Measurements from ENCODE around the gene ARID1B. TPM values are rescaled to one million over a fixed set of nuclear protein-coding genes. Genes with fewer than 3 reads are reported as not detected.

ARID1B gene
- total RNA-seq, 2 donors from 2014 or later: 74.0 to 110 TPM

DNA sequence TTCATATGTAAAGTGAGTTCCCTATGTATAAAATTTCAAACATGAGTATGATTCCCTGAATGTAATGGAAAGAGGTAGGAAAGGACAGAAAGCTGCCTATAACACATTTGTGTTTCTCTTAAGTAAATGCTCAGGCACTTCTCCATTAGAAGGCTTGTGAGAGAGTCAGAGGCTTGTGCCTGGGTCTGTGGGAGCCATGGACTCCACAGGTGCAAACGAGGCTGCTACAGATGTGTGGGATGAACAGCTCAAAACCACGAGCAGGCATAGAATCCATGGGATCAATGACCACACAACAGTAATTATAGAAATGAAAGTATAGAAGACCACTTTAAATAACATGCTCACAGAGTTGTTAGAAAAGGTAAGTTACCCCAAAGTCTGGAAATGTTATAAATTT lies 134.4 kb downstream of the ARID1B start:
- Mint-ChIP-seq H3K9me3 (no peaks in the 10 kb centered on the region), H3K4me1 (peaks cover 10% of the 10 kb centered on the region), H3K36me3 (ENCODE audit: low read depth) (peaks cover 12% of the 10 kb centered on the region), H3K27me3 (ENCODE audit: insufficient read depth) (no peaks in the 10 kb centered on the region), H3K27ac (no peak overlapping the region), H3K4me3 (no peak overlapping the region)
- TF ChIP-seq, protein P1, sequence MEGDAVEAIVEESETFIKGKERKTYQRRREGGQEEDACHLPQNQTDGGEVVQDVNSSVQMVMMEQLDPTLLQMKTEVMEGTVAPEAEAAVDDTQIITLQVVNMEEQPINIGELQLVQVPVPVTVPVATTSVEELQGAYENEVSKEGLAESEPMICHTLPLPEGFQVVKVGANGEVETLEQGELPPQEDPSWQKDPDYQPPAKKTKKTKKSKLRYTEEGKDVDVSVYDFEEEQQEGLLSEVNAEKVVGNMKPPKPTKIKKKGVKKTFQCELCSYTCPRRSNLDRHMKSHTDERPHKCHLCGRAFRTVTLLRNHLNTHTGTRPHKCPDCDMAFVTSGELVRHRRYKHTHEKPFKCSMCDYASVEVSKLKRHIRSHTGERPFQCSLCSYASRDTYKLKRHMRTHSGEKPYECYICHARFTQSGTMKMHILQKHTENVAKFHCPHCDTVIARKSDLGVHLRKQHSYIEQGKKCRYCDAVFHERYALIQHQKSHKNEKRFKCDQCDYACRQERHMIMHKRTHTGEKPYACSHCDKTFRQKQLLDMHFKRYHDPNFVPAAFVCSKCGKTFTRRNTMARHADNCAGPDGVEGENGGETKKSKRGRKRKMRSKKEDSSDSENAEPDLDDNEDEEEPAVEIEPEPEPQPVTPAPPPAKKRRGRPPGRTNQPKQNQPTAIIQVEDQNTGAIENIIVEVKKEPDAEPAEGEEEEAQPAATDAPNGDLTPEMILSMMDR (conservative IDR thresholded peaks at IDR 0.05): no peak
- WGBS, 2 experiments (ENCODE audit: insufficient coverage in 1 of 2, insufficient read length in 1 of 2): 70% methylated on average over 2 of the region's 2 CpGs; no CpG with 5 or more reads in 1 of the 2 experiments
- no peaks in the 10 kb centered on the region for H3K27me3 ChIP-seq (ENCODE audit: control insufficient read depth, insufficient read depth, low read length, poor library complexity, severe bottlenecking)
- no peaks in the 10 kb centered on the region for H3K36me3 ChIP-seq (ENCODE audit: control insufficient read depth, insufficient read depth, low read length)
- no peaks in the 10 kb centered on the region for H3K9me3 ChIP-seq (ENCODE audit: control insufficient read depth, low read length)
- no peak for DNase-seq
- no peak overlapping the region for H3K4me3 ChIP-seq (ENCODE audit: low read length)
- H3K4me1 ChIP-seq (ENCODE audit: control insufficient read depth, insufficient read depth, low read length): no peaks in the 10 kb centered on the region
- H3K9ac ChIP-seq (ENCODE audit: extremely low read depth, low read length, poor library complexity, severe bottlenecking): no peak overlapping the region
- no peak overlapping the region for H3K27ac ChIP-seq (ENCODE audit: low read depth, low read length)

DNA sequence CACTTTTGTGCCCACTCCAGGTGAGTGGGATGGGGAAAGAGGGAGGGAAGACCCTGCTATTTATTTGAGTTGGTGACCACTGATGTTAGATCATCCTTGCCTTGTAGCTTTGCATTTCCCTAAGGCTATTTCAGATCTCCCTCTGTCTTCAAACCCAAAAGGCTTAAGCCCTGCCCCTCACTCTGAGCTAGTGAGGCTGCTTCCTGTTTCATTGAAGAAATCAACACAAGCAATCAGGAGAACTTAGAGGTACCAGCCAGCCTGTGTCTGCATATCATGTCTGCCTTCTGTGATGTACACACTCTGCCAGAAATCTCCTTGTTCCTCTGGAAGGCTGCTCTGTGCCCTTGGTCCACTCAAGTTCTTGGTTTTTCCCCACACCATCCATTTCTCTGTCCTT lies 135.3 kb downstream of the ARID1B start:
- Histone ChIP-seq H3K27ac (ENCODE audit: low read depth, low read length) (no peak overlapping the region), H3K9me3 (ENCODE audit: control insufficient read depth, low read length) (no peaks in the 10 kb centered on the region), H3K27me3 (ENCODE audit: control insufficient read depth, insufficient read depth, low read length, poor library complexity, severe bottlenecking) (no peaks in the 10 kb centered on the region), H3K4me3 (ENCODE audit: low read length) (no peak overlapping the region), H3K4me1 (ENCODE audit: control insufficient read depth, insufficient read depth, low read length) (peaks cover 6% of the 10 kb centered on the region), H3K36me3 (ENCODE audit: control insufficient read depth, insufficient read depth, low read length) (no peaks in the 10 kb centered on the region), H3K9ac (ENCODE audit: extremely low read depth, low read length, poor library complexity, severe bottlenecking) (no peak overlapping the region)
- Mint-ChIP-seq H3K4me1 (peaks cover 17% of the 10 kb centered on the region), H3K36me3 (ENCODE audit: low read depth) (peaks cover 9% of the 10 kb centered on the region), H3K27me3 (ENCODE audit: insufficient read depth) (no peaks in the 10 kb centered on the region), H3K27ac (peak overlapping the region; percentile 54), H3K9me3 (no peaks in the 10 kb centered on the region), H3K4me3 (no peak overlapping the region)
- TF ChIP-seq, protein P1 (conservative IDR thresholded peaks at IDR 0.05): no peak
- no peak for DNase-seq

DNA sequence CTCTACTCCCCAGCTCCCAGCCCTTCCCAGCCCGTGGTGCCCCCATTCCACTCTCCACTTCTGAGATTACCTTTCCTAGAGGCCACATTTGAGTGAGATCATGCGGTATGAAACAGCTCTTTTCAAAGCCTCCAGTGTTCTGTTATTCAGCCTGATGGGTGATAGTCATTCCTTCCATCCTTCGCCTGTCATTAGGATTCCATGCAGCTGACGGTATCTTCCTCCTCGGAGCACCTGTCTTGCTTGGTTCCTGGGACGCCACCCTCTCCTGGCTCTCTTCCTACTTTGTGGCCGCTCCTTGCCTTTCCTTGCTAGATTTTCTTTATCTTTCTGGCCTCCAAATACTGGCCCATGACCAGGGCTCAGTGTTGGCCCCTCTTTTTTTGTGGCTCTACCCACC lies 137.0 kb downstream of the ARID1B start:
- WGBS, 2 experiments (ENCODE audit: insufficient coverage in 1 of 2, insufficient read length in 1 of 2): 94 to 98% methylated on average over 7 of the region's 7 CpGs
- Mint-ChIP-seq H3K36me3 (ENCODE audit: low read depth) (peaks cover 7% of the 10 kb centered on the region), H3K27me3 (ENCODE audit: insufficient read depth) (no peaks in the 10 kb centered on the region), H3K9me3 (no peaks in the 10 kb centered on the region), H3K4me1 (peaks cover 19% of the 10 kb centered on the region), H3K27ac (peak overlapping the region; percentile 16), H3K4me3 (no peak overlapping the region)
- no peaks in the 10 kb centered on the region for H3K9me3 ChIP-seq (ENCODE audit: control insufficient read depth, low read length)
- H3K27ac ChIP-seq (ENCODE audit: low read depth, low read length): no peak overlapping the region
- H3K36me3 ChIP-seq (ENCODE audit: control insufficient read depth, insufficient read depth, low read length): no peaks in the 10 kb centered on the region
- no peaks in the 10 kb centered on the region for H3K27me3 ChIP-seq (ENCODE audit: control insufficient read depth, insufficient read depth, low read length, poor library complexity, severe bottlenecking)
- no peak overlapping the region for H3K4me3 ChIP-seq (ENCODE audit: low read length)
- no peak for DNase-seq
- TF ChIP-seq, protein P1 (conservative IDR thresholded peaks at IDR 0.05): no peak
- peaks cover 6% of the 10 kb centered on the region for H3K4me1 ChIP-seq (ENCODE audit: control insufficient read depth, insufficient read depth, low read length)
- no peak overlapping the region for H3K9ac ChIP-seq (ENCODE audit: extremely low read depth, low read length, poor library complexity, severe bottlenecking)

Data from endodermal cell (in vitro differentiated cells).